ENCODE measurements around the gene CDH4.

- no peak for TF ChIP-seq EZH2 (IDR thresholded peaks at IDR 0.05; ENCODE audit: low read depth)
- TF ChIP-seq, protein P1, sequence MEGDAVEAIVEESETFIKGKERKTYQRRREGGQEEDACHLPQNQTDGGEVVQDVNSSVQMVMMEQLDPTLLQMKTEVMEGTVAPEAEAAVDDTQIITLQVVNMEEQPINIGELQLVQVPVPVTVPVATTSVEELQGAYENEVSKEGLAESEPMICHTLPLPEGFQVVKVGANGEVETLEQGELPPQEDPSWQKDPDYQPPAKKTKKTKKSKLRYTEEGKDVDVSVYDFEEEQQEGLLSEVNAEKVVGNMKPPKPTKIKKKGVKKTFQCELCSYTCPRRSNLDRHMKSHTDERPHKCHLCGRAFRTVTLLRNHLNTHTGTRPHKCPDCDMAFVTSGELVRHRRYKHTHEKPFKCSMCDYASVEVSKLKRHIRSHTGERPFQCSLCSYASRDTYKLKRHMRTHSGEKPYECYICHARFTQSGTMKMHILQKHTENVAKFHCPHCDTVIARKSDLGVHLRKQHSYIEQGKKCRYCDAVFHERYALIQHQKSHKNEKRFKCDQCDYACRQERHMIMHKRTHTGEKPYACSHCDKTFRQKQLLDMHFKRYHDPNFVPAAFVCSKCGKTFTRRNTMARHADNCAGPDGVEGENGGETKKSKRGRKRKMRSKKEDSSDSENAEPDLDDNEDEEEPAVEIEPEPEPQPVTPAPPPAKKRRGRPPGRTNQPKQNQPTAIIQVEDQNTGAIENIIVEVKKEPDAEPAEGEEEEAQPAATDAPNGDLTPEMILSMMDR (conservative IDR thresholded peaks at IDR 0.05) = no peak
Observed at GRCh38 chr20:61564628-61565027, 312.6 kb downstream of the CDH4 start.
